EL (cell line): ENCODE measurements around the gene RUSF1.
"Not testable (repeated sequence)": the region's sequence is repeated elsewhere in the genome, so short reads cannot be mapped to it uniquely, and the experiment has no call there.

Experiments used
- DNase-seq: peaks from one replicate; pipeline ENCODE4 v3.0.0-alpha.2; 2016

Gene RUSF1

DNA sequence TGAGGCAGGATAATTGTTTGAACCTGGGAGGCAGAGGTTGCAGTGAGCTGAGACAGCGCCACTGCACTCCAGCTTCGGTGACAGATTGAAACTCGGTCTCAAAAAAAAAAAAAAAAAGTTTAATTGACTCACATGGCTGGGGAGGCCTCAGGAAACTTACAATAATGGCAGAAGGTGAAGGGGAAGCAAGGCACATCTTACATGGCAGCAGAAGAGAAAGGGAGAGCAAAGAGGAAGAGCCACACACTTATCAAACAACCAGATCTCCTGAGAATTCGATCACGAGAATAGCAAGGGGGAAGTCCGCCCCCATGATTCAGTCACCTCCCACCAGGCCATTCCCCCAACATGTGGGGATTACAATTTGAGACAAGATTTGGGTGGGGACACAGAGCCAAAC, 62.3 kb downstream of the RUSF1 start:
- not testable (repeated sequence) for DNase-seq

DNA sequence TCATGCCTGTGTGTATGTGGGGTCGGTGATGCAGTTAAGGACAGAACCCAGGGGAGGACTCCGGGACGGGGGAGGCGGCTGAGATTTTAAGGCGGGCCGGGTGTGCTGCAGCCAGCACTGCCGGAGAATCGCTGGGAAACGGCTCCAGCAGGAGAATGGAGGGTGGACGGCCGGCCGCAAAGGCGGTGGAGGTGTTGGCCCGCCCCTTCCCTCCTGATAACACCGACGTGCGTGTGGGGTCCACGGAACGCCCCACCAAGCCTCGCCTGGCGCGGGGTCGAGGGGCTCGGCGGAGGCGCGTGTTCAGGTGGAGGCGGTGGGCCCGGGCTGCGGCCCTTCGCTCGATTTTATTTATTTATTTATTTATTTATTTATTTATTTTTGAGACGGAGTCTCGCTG, 66.2 kb downstream of the RUSF1 start:
- DNase-seq: no peak

- no peak for DNase-seq
These were observed 67.5 kb downstream of the RUSF1 start for GRCh38 chr16:31440516-31441184.

GRCh38 chr16:31439519-31439918, 68.7 kb downstream of the RUSF1 start:
- DNase-seq: no peak
